Stimulated activated CD8-positive, alpha-beta memory T cell treated with anti-CD3 and anti-CD28 coated beads, Interleukin-2, amount 100 ng/mL, for 1 hour (primary cell): ENCODE results near the gene MS4A7.

Experiments used
- DNase-seq, 2 donors: peaks; one replicate each; pipeline ENCODE4 v3.0.0-alpha.2; 2020; ENCODE audit warnings: low read depth in 2 of 2

MS4A7 gene

DNA sequence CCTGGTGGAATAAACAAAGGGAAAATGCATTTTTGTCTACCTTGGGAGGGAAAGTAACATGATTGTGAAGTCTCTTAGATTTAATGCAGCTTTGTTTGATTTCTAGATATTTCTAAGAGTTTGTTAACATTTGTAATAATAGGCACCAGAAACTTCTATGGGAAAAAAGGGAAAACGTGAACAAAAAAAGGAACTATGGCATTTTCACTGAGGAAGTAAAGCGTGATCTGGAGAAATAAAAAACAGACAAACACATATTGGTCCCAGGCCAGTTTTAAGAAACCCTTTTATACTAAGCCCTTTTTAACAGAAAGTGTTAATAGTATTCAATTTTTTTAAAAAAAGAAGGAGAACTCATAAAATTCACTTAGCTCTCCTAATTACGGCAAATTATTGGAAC lies 6.9 kb upstream of the MS4A7 start:
- no peak for DNase-seq

- no peak for DNase-seq
Observed at GRCh38 chr11:60371854-60372253, 6.5 kb upstream of the MS4A7 start.

- no peak for DNase-seq
Observed at GRCh38 chr11:60372767-60373166, 5.6 kb upstream of the MS4A7 start.

DNA sequence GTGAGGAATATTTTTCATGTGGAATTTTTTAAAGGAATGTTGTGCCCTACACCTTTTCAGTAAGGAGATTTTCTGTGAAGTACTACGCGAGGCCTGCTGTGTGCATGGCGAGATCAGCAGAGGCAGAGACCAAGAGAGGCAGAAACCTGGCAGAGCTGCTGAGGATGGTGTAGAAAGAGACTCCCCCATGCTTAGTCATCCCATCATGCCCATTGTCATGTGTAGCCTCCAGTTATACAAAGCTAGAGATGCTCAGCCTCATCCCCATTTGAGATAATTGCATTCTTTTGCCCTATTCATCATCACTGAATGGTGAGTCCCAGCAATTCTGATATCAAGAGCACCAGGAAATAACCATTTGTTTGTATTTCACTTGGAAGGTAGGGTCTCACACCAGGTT lies 3.0 kb upstream of the MS4A7 start:
- no peak for DNase-seq

DNA sequence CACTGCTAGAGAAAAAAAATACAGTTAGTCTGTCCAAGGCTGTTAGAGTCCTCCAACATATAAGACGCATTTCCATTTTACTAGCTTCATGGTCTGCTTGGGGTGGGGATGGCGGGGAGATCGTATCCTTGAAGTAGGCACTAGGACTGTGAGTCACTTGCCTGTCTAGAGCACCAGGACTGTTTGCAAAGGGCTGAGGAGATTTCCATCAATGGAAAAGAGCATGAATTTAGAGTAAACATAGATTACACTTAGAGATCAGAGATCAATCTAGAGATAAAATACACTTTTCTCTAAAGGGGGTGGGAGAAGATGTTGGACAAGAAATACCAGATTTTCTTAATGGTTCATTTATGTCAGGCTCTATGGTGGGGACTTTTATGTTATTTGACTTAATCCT lies 1.7 kb upstream of the MS4A7 start:
- no peak for DNase-seq

- no peak for DNase-seq
Observed at GRCh38 chr11:60377401-60378136, 763 bp upstream of the MS4A7 start.

GRCh38 chr11:60389279-60389910 lies 11.1 kb downstream of the MS4A7 start:
- no peak for DNase-seq

DNA sequence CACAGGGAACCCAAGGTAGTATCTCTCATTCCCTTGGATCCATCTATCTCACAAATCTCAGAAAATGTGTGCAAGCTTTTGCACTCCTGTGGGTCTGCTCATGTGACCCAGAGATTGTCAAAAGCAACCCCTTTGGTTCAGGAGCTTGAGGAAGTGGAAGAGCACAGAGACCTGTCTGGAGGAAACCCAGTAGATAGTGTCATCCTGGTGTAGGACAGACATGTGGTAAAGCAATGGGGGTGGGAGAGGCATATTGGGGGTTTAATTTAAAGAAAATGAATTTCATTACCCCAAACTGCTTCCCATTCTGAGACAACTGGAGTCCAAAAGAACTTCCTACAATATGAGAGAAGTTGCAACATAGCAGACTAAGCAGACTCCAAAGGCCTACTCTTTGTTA lies 12.1 kb downstream of the MS4A7 start:
- DNase-seq = no peak

DNA sequence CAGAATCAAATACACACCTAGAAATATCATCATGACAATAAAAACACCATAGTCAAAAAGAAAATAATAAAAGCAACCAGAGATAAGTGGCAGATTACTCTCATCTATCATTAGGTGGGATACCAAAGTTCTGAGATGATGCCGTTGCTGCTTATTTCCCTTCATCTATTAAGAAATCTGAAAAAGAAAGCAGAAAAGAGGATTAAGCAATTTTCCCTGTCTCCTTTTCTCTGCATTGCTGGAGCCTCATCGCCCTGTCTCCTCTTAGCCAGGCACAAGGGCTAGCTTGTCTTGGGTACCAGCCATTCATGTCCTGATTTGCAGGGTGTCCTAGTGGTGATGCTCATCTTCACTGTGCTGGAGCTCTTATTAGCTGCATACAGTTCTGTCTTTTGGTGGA lies 14.0 kb downstream of the MS4A7 start:
- no peak for DNase-seq

DNA sequence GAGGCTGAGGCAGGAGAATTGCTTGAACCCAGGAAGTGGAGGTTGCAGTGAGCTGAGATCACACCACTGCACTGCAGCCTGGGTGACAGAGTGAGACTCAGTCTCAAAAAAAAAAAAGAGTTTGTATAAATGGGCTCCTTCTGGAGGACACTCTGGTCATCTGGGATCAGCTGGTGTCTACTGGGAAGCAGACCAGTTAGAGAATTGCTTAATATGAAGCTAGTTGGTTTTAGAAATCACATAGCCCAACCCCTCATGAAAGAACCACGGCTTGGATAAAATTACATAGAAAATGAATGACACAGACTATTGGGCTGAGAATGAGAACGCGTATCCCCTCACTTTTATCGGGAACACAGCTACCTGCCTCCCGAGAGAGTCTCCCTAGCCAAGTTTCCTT lies 14.7 kb downstream of the MS4A7 start:
- DNase-seq = no peak

DNA sequence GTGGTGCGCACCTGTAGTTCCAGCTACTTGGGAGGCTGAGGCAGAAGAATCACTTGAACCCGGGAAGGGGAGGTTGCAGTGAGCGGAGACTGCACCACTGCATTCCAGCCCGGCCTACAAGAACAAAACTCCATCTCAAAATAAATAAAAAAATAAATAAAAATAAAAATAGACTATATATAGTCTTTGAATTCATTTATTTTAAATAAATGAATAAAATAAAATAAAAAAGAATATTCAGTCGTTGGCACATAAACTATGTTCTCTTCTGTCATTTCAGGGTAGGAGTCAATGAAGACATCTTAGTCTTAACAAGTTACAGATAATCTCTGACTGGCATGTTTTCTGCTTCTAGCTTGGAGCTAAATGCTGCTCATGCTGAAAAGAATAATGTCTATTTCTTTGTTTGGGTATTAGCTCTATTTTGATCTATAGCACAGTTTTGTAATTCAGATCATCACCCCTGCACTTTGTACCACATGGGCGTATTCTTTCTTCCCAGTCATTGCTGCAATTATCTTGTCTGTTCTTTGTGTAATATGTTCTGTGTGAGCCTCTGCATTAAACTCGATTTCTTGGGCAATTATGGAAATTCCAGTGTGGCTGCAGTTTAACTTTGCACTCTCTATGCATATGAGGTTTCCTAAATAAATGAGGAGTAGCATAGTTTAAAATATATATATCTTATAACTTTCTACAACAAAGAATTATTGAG lies 16.5 kb downstream of the MS4A7 start:
- no peak for DNase-seq

GRCh38 chr11:60396382-60396781 lies 18.1 kb downstream of the MS4A7 start, which contains the start of gene MS4A14:
TSS of gene MS4A14 (plus strand) at chr11:60396459. CDS start at chr11:60396579, 120 bp downstream.
- DNase-seq = no peak

GRCh38 chr11:60396799-60397198 lies 18.5 kb downstream of the MS4A7 start:
- DNase-seq = no peak

DNA sequence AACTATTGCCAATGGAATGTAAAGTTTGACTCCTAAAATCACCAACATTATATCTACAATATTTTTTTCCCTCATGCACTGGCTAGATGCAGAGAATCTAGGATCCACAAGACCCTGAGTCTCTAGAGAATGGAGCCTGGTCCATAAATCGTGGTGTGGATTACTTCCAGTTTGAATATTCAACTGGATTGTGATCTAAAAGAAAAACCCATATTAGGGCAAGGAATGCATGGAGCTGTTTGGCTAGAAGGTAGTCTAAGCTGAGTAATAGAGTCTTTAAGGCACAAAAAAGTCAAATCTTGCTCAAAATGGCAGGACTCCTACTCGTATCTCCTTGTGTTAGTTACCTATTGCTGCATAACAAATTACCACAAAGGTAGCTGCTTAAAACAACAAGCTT lies 41.7 kb downstream of the MS4A7 start:
- DNase-seq = no peak

DNA sequence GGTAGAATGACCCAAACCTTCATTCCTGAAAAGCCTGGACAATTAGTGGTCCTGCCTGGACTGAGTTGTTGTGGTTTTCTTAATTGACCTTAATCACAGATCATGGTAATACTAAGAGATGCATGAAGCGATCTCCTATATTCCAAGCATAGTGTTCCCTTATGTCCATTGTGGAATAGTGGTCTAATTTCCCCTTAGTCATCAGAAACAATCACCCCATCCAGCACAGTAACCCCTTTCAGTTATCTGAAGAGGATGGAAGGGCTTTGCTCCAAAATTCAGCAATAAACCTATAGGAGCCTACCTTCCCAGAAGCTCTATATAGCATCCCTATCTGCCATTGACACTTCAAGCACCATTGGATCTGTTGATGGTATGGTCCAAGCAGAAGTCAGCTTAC lies 44.3 kb downstream of the MS4A7 start:
- DNase-seq = no peak

DNA sequence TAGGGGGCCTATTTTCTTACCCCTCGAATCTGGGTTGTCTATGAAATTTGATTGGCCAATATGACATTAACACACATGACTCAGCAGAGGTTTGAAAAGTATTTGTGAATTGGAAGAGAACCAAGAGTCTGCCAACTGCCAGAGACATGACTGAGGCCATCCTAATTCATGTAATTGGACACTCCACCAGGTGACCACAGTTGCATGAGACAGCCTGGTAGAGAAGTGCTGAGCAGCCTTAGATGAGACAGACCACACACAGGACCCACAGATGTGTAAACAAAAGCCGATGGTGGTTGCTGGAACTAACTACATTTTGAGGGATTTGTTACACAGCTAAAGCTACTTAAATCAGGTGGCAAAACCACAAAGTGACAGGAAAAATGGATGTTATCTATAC lies 50.2 kb downstream of the MS4A7 start:
- no peak for DNase-seq

GRCh38 chr11:60429272-60429671 lies 50.9 kb downstream of the MS4A7 start, which contains the start of gene MS4A5:
TSS of gene MS4A5 (plus strand) at chr11:60429572. CDS start at chr11:60429675, 103 bp downstream.
- DNase-seq = no peak

DNA sequence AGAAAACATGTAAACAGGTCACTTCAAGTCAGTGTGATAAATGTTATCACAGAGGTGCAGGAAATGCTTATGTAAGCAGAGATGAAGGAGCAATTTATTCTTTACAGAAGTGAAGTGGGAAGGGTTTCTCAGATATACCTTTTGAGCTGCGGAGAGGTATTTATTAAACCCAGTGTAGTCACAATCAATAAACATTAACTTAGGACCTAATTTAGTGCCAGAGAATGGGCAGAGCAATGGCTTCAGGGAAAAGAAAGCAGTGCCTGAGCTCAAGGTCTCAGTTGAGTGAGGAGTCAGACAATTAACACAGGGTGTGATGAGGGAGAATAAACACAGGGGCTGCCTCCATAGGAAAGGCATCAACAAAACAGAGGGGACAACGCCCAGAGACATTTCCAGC lies 52.9 kb downstream of the MS4A7 start:
- no peak for DNase-seq

DNA sequence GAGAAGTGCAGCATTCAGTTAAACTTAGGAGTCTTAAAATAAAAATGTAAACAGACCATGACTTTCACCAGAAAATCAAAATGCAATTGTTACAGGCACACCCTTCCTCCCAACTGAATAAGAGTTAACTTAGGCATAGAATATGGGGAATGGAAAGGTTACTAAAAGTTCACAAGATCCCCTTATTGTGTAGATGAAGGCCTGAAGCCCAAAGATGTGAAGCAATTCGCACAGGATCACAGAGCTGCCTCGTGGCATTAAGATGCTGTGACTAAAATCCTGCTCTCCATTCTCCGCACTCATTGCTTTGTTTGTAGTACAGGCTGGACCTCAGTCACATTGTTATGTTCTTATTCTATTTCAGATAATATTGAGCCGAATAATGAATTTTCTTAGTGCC lies 55.1 kb downstream of the MS4A7 start:
- DNase-seq = no peak
